LNCaP clone FGC (cell line): ENCODE results near the gene MAPT.

Experiments
- DNase-seq: peaks from one replicate; pipeline ENCODE4 v3.0.0-alpha.2; 2011; ENCODE audit warnings: low read depth
- H3K4me3 ChIP-seq: 2 replicates; pipeline ENCODE4 v1.5.1; 2011; ENCODE audit warnings: mild to moderate bottlenecking, low read depth, low read length, control low read depth
- CTCF ChIP-seq: IDR thresholded peaks from 2 replicates; pipeline ENCODE4 v1.5.1; 2012; ENCODE audit warnings: mild to moderate bottlenecking; ENCODE audit not compliant: control insufficient read depth, insufficient read depth; ENCODE audit errors: extremely low read depth

MAPT gene

GRCh38 chr17:45939395-45939794 lies 45.0 kb downstream of the MAPT start:
- no peak for DNase-seq
- H3K4me3 ChIP-seq: no peak overlapping the region
- no peak for TF ChIP-seq CTCF

- no peak for TF ChIP-seq CTCF
- no peak overlapping the region for H3K4me3 ChIP-seq
- DNase-seq: no peak
Measured at GRCh38 chr17:45940293-45940692, 45.9 kb downstream of the MAPT start.

DNA sequence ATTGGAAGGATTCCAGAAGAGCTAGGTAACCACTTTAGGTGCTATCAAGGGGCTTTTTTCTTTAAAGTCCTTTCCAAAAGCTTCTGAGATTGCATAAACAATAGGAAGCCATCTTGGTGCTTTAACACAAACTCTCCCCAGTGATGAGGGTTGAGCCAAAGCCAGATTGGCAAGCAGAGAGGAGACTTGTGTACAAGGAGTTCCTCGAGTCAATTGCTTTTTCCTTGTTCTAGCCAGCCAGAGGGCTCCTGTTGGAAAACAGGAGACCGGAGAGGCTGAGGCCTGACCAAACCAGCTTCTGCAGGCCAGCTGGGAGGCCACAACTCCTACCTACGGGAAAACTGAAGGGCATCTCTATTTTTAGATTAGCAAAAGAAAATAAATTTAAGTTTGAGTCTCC lies 46.5 kb downstream of the MAPT start:
- no peak for TF ChIP-seq CTCF
- DNase-seq: peak; percentile 81
- H3K4me3 ChIP-seq: no peak overlapping the region

DNA sequence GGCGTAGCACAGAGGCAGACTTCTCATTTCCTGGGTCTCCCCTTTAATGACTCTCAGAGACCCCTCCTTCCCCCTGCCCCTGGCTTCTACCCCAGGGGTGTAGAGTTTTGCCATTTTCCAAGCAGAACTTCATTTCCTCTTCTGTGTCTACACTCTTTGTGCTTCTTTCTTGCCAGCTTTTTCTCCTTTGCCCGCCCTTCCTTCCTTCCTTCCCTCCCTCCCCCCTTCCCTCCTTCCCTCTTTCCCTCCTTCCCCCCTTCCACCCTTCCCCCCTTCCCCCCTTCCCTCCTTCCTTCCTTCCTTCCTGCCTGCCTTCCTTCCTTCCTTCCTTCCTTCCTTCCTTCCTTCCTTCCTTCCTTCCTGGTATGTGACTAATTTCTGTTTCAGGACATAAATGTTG lies 47.0 kb downstream of the MAPT start:
- no peak overlapping the region for H3K4me3 ChIP-seq
- no peak for DNase-seq
- TF ChIP-seq CTCF: no peak

DNA sequence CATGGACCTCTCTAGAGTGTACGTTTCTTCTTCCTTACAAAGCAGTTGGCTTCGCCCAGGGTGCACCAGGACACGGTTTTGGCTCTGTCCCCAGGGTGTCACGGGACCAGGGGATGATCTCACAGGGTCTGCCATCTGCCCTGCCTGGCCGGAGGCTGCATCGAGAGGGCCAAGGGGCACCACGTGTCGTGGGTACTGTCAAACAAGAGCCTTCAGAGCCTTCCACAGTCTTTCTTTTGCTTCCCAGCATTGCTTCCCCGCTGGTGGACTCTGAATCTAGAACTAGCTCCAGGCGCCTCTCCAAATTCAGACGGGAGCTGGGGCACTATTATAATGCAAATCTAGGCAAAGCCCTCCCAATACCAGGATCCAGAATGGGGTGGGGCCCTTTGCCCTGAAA lies 47.9 kb downstream of the MAPT start:
- no peak for TF ChIP-seq CTCF
- peak; percentile 27 for DNase-seq
- no peak overlapping the region for H3K4me3 ChIP-seq

DNA sequence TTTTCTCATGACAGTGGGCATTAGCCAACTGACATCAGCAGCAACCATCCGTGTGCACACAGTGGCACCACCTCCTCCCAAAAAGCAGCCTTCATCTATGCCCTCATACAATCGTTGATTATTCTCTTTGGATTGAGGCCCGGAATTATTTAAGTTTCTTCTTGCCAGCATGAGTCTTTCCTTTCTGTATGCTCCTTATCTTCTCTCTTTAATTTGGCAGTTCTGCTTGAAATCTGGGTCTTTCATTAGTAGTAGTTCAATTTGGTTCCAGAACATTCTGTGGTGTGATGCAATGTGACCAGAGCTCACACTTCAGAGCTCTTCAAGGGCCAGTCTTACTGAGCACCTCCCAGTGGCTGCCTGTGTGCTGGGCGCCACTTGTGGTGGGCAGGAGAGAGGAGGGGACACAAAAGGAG lies 52.5 kb downstream of the MAPT start:
- no peak overlapping the region for H3K4me3 ChIP-seq
- DNase-seq: no peak
- TF ChIP-seq CTCF: no peak

- DNase-seq: no peak
- H3K4me3 ChIP-seq: no peak overlapping the region
- TF ChIP-seq CTCF: no peak
Measured at GRCh38 chr17:45948498-45948880, 54.1 kb downstream of the MAPT start.
